Kidney (tissue), 22 donors: ENCODE measurements around the gene ARAP2. TPM values are rescaled to one million over a fixed set of nuclear protein-coding genes. Genes with fewer than 3 reads are reported as not detected.

Experiments
- DNase-seq, 5 donors: peaks; one replicate each; pipeline ENCODE4 v3.0.0-alpha.2; 2013 to 2020
- FAIRE-seq: peaks from 2 replicates; lab custom pipeline; 2012; peaks lifted over from hg19 to GRCh38; lab: Jason Lieb, UNC
- H3K27ac ChIP-seq, 2 donors: one replicate each; pipeline ENCODE4 v1.7.0; 2013; ENCODE audit warnings: low read depth in 2 of 2, low read length in 2 of 2, inconsistent platforms in 1 of 2
- H3K27me3 ChIP-seq: one replicate; pipeline ENCODE4 v1.7.1; 2013; ENCODE audit warnings: low read length, inconsistent platforms; ENCODE audit not compliant: control insufficient read depth, insufficient read depth
- H3K36me3 ChIP-seq, 3 donors: one replicate each; pipeline versions ENCODE4 v1.7.0 to v1.7.1; 2013; ENCODE audit warnings: low read length in 3 of 3, control low read depth in 1 of 3, inconsistent platforms in 1 of 3; ENCODE audit not compliant: insufficient read depth in 3 of 3, control insufficient read depth in 2 of 3
- H3K4me1 ChIP-seq, 3 donors: one replicate each; pipeline versions ENCODE4 v1.7.0 to v1.7.1; 2013; ENCODE audit warnings: low read length in 3 of 3, inconsistent platforms in 1 of 3, low read depth in 1 of 3; ENCODE audit not compliant: control insufficient read depth in 2 of 3, insufficient read depth in 2 of 3
- H3K4me3 ChIP-seq, 3 donors: one replicate each; pipeline versions ENCODE4 v1.7.0 to v1.8.1; 2013; ENCODE audit warnings: low read length in 3 of 3, control low read depth in 1 of 3, inconsistent platforms in 1 of 3
- H3K9ac ChIP-seq, 3 donors: one replicate each; pipeline versions ENCODE4 v1.7.0 to v1.7.1; 2013; ENCODE audit warnings: low read length in 3 of 3, control low read depth in 1 of 3, inconsistent platforms in 1 of 3
- H3K9me3 ChIP-seq, 3 donors: one replicate each; pipeline versions ENCODE4 v1.7.0 to v1.7.1; 2013; ENCODE audit warnings: low read length in 3 of 3, control low read depth in 1 of 3, inconsistent platforms in 1 of 3; ENCODE audit not compliant: control insufficient read depth in 2 of 3, insufficient read depth in 1 of 3
- intact Hi-C: fragments of 100-400 bp; cut with DNase I; formaldehyde crosslinking; loops from one replicate; pipeline ENCODE4 v1.11.1; 2022
- long read RNA-seq, 10 donors: library from polyadenylated mRNA in 1 of 10; unstranded in 1 of 10; transcript quantifications; one replicate each; pipeline ENCODE4 v2.0.0 and lab custom pipeline, GENCODE V29; 2021 to 2026
- polyA plus RNA-seq: library from polyadenylated mRNA; stranded (reverse); fragments of 350-450 nt; fragmentation: Illumina TruSeq; extraction: RNeasy Lipid Tissue Mini Kit (QIAGEN cat#74804); gene quantifications from one replicate; pipeline ENCODE4 v1.2.3, GENCODE V29; 2014; ENCODE audit warnings: low read depth, low replicate concordance; ENCODE audit not compliant: insufficient read depth
- total RNA-seq: library from RNA; stranded (reverse); fragmentation: NEBNext Ultra II Directional; extraction: Animal tissue kit (Norgen Biotek cat#: 25700); gene quantifications from one replicate; pipeline ENCODE4 v1.2.1, GENCODE V29; 2021
- TF ChIP-seq, protein P1 (sequence below): IDR thresholded peaks from 3 replicates; pipeline ENCODE4 v1.5.1; 2012; ENCODE audit warnings: mild to moderate bottlenecking, moderate library complexity, borderline replicate concordance; ENCODE audit not compliant: insufficient read depth; ENCODE audit errors: extremely low read depth
- donor health status: control.
- donor health status: control.
- donor health status: control.
- donor health status: control.
- donor health status: control.
- donor health status: DM: yes; HTN: yes; CAD: no.
- donor health status: Normal renal cell carcinoma (clear cell type).

Gene ARAP2
- total RNA-seq (33.5 TPM), polyA plus RNA-seq (3.1 TPM)
- long read RNA-seq, donor 1 = 0 reads
- long read RNA-seq, donor 2 = 0 reads
- long read RNA-seq, donor 3 = 0 reads
- long read RNA-seq, donor 4 = 0 reads
- long read RNA-seq, donor 5 = 0 reads
- long read RNA-seq, donor 6 = 0 reads
- long read RNA-seq, donor 7, partial matches to known transcripts = 8 of 14 reads
- long read RNA-seq, donor 7, other reads (novel, unspliced or antisense) = 6 of 14 reads
- long read RNA-seq, donor 8 = 0 reads
- long read RNA-seq, donor 9 = 0 reads
- long read RNA-seq, donor 10, partial matches to known transcripts = 0 of 1 reads
- long read RNA-seq, donor 10, other reads (novel, unspliced or antisense) = 0 of 1 reads

GRCh38 chr4:36244257-36245082 lies at the start of gene ARAP2:
Gene ARAP2, minus strand, starts transcription at chr4:36244514. Its CDS starts 15,028 bp downstream, at chr4:36229486.
- peak within 1 kb of the TSS; percentile 50 to 75 (median 72) for H3K9ac ChIP-seq
- H3K4me1 ChIP-seq = peaks cover 0 to 12% (median 0%) of the 10 kb centered on the region in 3 donors
- intact Hi-C loops = no loop called here
- peak within 1 kb of the TSS; percentile 59 to 88 (median 76) for H3K4me3 ChIP-seq
- no peaks in the 10 kb centered on the region for H3K9me3 ChIP-seq
- no peaks in the 10 kb centered on the region for H3K27me3 ChIP-seq
- TF ChIP-seq, protein P1, sequence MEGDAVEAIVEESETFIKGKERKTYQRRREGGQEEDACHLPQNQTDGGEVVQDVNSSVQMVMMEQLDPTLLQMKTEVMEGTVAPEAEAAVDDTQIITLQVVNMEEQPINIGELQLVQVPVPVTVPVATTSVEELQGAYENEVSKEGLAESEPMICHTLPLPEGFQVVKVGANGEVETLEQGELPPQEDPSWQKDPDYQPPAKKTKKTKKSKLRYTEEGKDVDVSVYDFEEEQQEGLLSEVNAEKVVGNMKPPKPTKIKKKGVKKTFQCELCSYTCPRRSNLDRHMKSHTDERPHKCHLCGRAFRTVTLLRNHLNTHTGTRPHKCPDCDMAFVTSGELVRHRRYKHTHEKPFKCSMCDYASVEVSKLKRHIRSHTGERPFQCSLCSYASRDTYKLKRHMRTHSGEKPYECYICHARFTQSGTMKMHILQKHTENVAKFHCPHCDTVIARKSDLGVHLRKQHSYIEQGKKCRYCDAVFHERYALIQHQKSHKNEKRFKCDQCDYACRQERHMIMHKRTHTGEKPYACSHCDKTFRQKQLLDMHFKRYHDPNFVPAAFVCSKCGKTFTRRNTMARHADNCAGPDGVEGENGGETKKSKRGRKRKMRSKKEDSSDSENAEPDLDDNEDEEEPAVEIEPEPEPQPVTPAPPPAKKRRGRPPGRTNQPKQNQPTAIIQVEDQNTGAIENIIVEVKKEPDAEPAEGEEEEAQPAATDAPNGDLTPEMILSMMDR = no peak
- FAIRE-seq (no peak), DNase-seq (peak; percentile 44 to 87 (median 68))
- peak within 1 kb of the TSS; percentile 81 to 85 for H3K27ac ChIP-seq
- H3K36me3 ChIP-seq = no peaks in the 10 kb centered on the region

GRCh38 chr4:36292556-36293188 lies 48.4 kb upstream of the ARAP2 start:
- intact Hi-C loops = no loop called here
- DNase-seq (no peak), FAIRE-seq (no peak)
- Histone ChIP-seq H3K4me1 (no peaks in the 10 kb centered on the region), H3K4me3 (no peak overlapping the region), H3K27ac (no peak overlapping the region), H3K27me3 (no peaks in the 10 kb centered on the region), H3K36me3 (no peaks in the 10 kb centered on the region), H3K9me3 (no peaks in the 10 kb centered on the region), H3K9ac (no peak overlapping the region)
- TF ChIP-seq, protein P1 = no peak

DNA sequence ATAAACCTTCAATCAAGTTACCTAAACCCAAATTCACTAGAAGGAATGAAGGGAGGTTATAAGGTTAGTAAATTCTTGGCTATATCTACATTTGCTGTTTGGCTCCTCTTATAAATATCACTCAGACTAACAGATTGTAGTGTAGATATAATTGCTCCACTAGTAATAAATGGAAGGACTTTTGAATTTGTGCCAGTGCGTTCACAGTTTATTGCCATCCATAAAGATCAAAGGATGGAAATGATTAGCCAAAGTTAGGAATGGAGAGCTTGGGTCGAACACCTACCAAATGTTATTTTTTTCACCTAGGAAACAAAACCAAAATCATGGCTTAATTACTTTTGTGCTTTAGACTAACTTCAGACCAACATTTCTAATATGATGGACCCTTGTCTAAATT lies 46.3 kb upstream of the ARAP2 start:
- Histone ChIP-seq H3K36me3 (no peaks in the 10 kb centered on the region), H3K4me1 (no peaks in the 10 kb centered on the region), H3K9me3 (no peaks in the 10 kb centered on the region), H3K27ac (no peak overlapping the region), H3K9ac (no peak overlapping the region), H3K4me3 (no peak overlapping the region), H3K27me3 (no peaks in the 10 kb centered on the region)
- DNase-seq = peak in 1 of 5 donors; percentile 5
- TF ChIP-seq, protein P1 = no peak
- FAIRE-seq = no peak
- intact Hi-C loops = no loop called here
